Activated CD4-positive, alpha-beta T cell treated with anti-CD3 and anti-CD28 coated beads, Interleukin-2, amount 10 ng/mL, durations not matched to agents 7 days and 5 days (primary cell): ENCODE results near the gene PRRT1B. TPM values are rescaled to one million over a fixed set of nuclear protein-coding genes. Genes with fewer than 3 reads are reported as not detected.

Source experiments
- CTCF ChIA-PET: fragments of 350-600 bp; sonication (Branson Sonifier 250); formaldehyde crosslinking; loops from one replicate; lab custom pipeline; 2021; ENCODE audit warnings: antibody characterized with exemption; lab: Charles Lee
- POLR2A ChIA-PET: fragments of 350-600 bp; sonication (Branson Sonifier 250); formaldehyde crosslinking; loops from one replicate; lab custom pipeline; 2021; ENCODE audit warnings: antibody characterized with exemption; lab: Charles Lee
- DNase-seq: peaks from one replicate; pipeline ENCODE4 v3.0.0-alpha.2; 2020
- H3K27ac Mint-ChIP-seq: one replicate; pipeline ENCODE4 v1.8.0; 2021; ENCODE audit warnings: mild to moderate bottlenecking, moderate library complexity, mixed read lengths
- H3K27me3 Mint-ChIP-seq: one replicate; pipeline ENCODE4 v1.8.0; 2021; ENCODE audit warnings: mixed read lengths
- H3K36me3 Mint-ChIP-seq: one replicate; pipeline ENCODE4 v1.8.0; 2021; ENCODE audit warnings: low read depth, mixed read lengths
- H3K4me1 Mint-ChIP-seq: one replicate; pipeline ENCODE4 v1.8.0; 2021; ENCODE audit warnings: mixed read lengths
- H3K4me3 Mint-ChIP-seq: one replicate; pipeline ENCODE4 v1.8.0; 2021; ENCODE audit warnings: mild to moderate bottlenecking, moderate library complexity, mixed read lengths
- H3K9me3 Mint-ChIP-seq: one replicate; pipeline ENCODE4 v1.8.0; 2021; ENCODE audit warnings: mixed read lengths
- total RNA-seq, 2 experiments: library from RNA; stranded (reverse); gene quantifications; one replicate each; pipeline ENCODE4 v1.2.3, GENCODE V29; 2021

PRRT1B gene
- total RNA-seq, 2 experiments from 2014 or later, result not detected

GRCh38 chr9:131590449-131590848, 45.1 kb downstream of the PRRT1B start:
- Mint-ChIP-seq H3K4me1 (peaks cover 49% of the 10 kb centered on the region), H3K9me3 (no peaks in the 10 kb centered on the region), H3K36me3 (peaks cover 19% of the 10 kb centered on the region), H3K27ac (peak overlapping the region; percentile 82), H3K4me3 (peak overlapping the region; percentile 28), H3K27me3 (no peaks in the 10 kb centered on the region)
- ChIA-PET POLR2A (no interaction called here), CTCF (interaction anchor here (0.6 to 4.2 kb wide), 10 partner anchors 11 to 163 kb away, joined by 4 to 62 read pairs (median 8); partner anchors contain the start of gene RAPGEF1)
- DNase-seq, result peak; percentile 50

GRCh38 chr9:131590907-131591844, 45.9 kb downstream of the PRRT1B start:
- no peak overlapping the region for H3K4me3 Mint-ChIP-seq
- DNase-seq, result peak; percentile 81
- no peaks in the 10 kb centered on the region for H3K9me3 Mint-ChIP-seq
- H3K27ac Mint-ChIP-seq, result peak overlapping the region; percentile 82
- peaks cover 42% of the 10 kb centered on the region for H3K4me1 Mint-ChIP-seq
- ChIA-PET CTCF (interaction anchor here (0.5 to 4.2 kb wide), 22 partner anchors 9 to 453 kb away, joined by 3 to 62 read pairs (median 4); partner anchors contain the start of gene RAPGEF1), POLR2A (no interaction called here)
- no peaks in the 10 kb centered on the region for H3K27me3 Mint-ChIP-seq
- peaks cover 20% of the 10 kb centered on the region for H3K36me3 Mint-ChIP-seq

GRCh38 chr9:131591845-131592208, 46.5 kb downstream of the PRRT1B start:
- CTCF ChIA-PET, result interaction anchor here (0.5 to 4.2 kb wide), 20 partner anchors 8 to 454 kb away, joined by 3 to 62 read pairs (median 4); partner anchors contain the start of gene RAPGEF1

GRCh38 chr9:131593091-131593820, 47.9 kb downstream of the PRRT1B start:
- Mint-ChIP-seq H3K27me3 (no peaks in the 10 kb centered on the region), H3K4me3 (no peak overlapping the region), H3K36me3 (peaks cover 23% of the 10 kb centered on the region), H3K9me3 (no peaks in the 10 kb centered on the region), H3K27ac (peak overlapping the region; percentile 58), H3K4me1 (peaks cover 28% of the 10 kb centered on the region)
- POLR2A ChIA-PET, result no interaction called here
- CTCF ChIA-PET, result interaction anchor here (0.7 to 4.2 kb wide), 4 partner anchors 20 to 162 kb away, joined by 3 to 62 read pairs (median 10); partner anchors contain the start of gene RAPGEF1
- no peak for DNase-seq

More at GRCh38 chr9:131591845-131592208, 46.5 kb downstream of the PRRT1B start:
- H3K4me3 Mint-ChIP-seq, result no peak overlapping the region
- H3K9me3 Mint-ChIP-seq, result no peaks in the 10 kb centered on the region
- POLR2A ChIA-PET, result no interaction called here
- H3K27ac Mint-ChIP-seq, result peak overlapping the region; percentile 37
- DNase-seq, result no peak
- H3K27me3 Mint-ChIP-seq, result no peaks in the 10 kb centered on the region
- H3K36me3 Mint-ChIP-seq, result peaks cover 22% of the 10 kb centered on the region
- H3K4me1 Mint-ChIP-seq, result peaks cover 36% of the 10 kb centered on the region

GRCh38 chr9:131593936-131594665, 48.8 kb downstream of the PRRT1B start:
- CTCF ChIA-PET, result interaction anchor here (0.7 to 4.2 kb wide), 4 partner anchors 19 to 161 kb away, joined by 3 to 62 read pairs (median 4); partner anchors contain the start of gene RAPGEF1
- Mint-ChIP-seq H3K4me3 (no peak overlapping the region), H3K36me3 (peaks cover 26% of the 10 kb centered on the region), H3K9me3 (no peaks in the 10 kb centered on the region), H3K27ac (no peak overlapping the region), H3K27me3 (no peaks in the 10 kb centered on the region), H3K4me1 (peaks cover 28% of the 10 kb centered on the region)
- POLR2A ChIA-PET, result no interaction called here
- no peak for DNase-seq

GRCh38 chr9:131594906-131595665, 49.8 kb downstream of the PRRT1B start:
- Mint-ChIP-seq H3K4me1 (peaks cover 21% of the 10 kb centered on the region), H3K27ac (peak overlapping the region; percentile 66), H3K9me3 (no peaks in the 10 kb centered on the region), H3K4me3 (no peak overlapping the region), H3K36me3 (peaks cover 27% of the 10 kb centered on the region), H3K27me3 (no peaks in the 10 kb centered on the region)
- CTCF ChIA-PET, result interaction anchor here (1.0 kb wide), 1 partner anchor 141 kb away, joined by 3 read pairs; no protein-coding TSS in a partner anchor
- POLR2A ChIA-PET, result no interaction called here
- DNase-seq, result no peak

- no peaks in the 10 kb centered on the region for H3K27me3 Mint-ChIP-seq
- POLR2A ChIA-PET, result no interaction called here
Measured at GRCh38 chr9:131595696-131596429, 50.5 kb downstream of the PRRT1B start.

GRCh38 chr9:131596430-131596743, 51.1 kb downstream of the PRRT1B start:
- no peak for DNase-seq
- H3K27me3 Mint-ChIP-seq, result no peaks in the 10 kb centered on the region
- peaks cover 8% of the 10 kb centered on the region for H3K4me1 Mint-ChIP-seq
- H3K36me3 Mint-ChIP-seq, result peaks cover 31% of the 10 kb centered on the region
- ChIA-PET CTCF (interaction anchor here (1.3 kb wide), 1 partner anchor 136 kb away, joined by 3 read pairs; no protein-coding TSS in a partner anchor), POLR2A (no interaction called here)
- no peaks in the 10 kb centered on the region for H3K9me3 Mint-ChIP-seq
- no peak overlapping the region for H3K27ac Mint-ChIP-seq
- H3K4me3 Mint-ChIP-seq, result no peak overlapping the region

More at GRCh38 chr9:131595696-131596429, 50.5 kb downstream of the PRRT1B start:
- Mint-ChIP-seq H3K27ac (no peak overlapping the region), H3K36me3 (peaks cover 28% of the 10 kb centered on the region), H3K4me1 (peaks cover 13% of the 10 kb centered on the region), H3K9me3 (no peaks in the 10 kb centered on the region), H3K4me3 (no peak overlapping the region)
- no peak for DNase-seq
- CTCF ChIA-PET, result interaction anchor here (1.3 kb wide), 1 partner anchor 136 kb away, joined by 3 read pairs; no protein-coding TSS in a partner anchor

GRCh38 chr9:131597246-131597645, 51.9 kb downstream of the PRRT1B start:
- Mint-ChIP-seq H3K27me3 (no peaks in the 10 kb centered on the region), H3K9me3 (no peaks in the 10 kb centered on the region), H3K36me3 (peaks cover 32% of the 10 kb centered on the region), H3K27ac (no peak overlapping the region), H3K4me1 (no peaks in the 10 kb centered on the region), H3K4me3 (no peak overlapping the region)
- ChIA-PET CTCF (interaction anchor here (1.9 kb wide), 1 partner anchor 143 kb away, joined by 6 read pairs; no protein-coding TSS in a partner anchor), POLR2A (no interaction called here)
- DNase-seq, result no peak

GRCh38 chr9:131598121-131598520, 52.8 kb downstream of the PRRT1B start:
- Mint-ChIP-seq H3K27ac (no peak overlapping the region), H3K4me1 (no peaks in the 10 kb centered on the region), H3K9me3 (no peaks in the 10 kb centered on the region), H3K36me3 (peaks cover 36% of the 10 kb centered on the region), H3K27me3 (no peaks in the 10 kb centered on the region), H3K4me3 (no peak overlapping the region)
- ChIA-PET POLR2A (no interaction called here), CTCF (interaction anchor here (1.0 to 1.9 kb wide), 3 partner anchors 31 to 396 kb away, joined by 3 to 6 read pairs (median 6); no protein-coding TSS in a partner anchor)
- DNase-seq, result no peak

- Mint-ChIP-seq H3K27ac (peak overlapping the region; percentile 20), H3K4me1 (no peaks in the 10 kb centered on the region), H3K4me3 (no peak overlapping the region), H3K9me3 (no peaks in the 10 kb centered on the region), H3K27me3 (no peaks in the 10 kb centered on the region), H3K36me3 (peaks cover 49% of the 10 kb centered on the region)
- POLR2A ChIA-PET, result interaction anchor here (0.7 kb wide), 1 partner anchor 107 kb away, joined by 3 read pairs; no protein-coding TSS in a partner anchor
- DNase-seq, result no peak
- CTCF ChIA-PET, result interaction anchor here (2.0 to 3.8 kb wide), 4 partner anchors 11 to 139 kb away, joined by 5 to 21 read pairs (median 12); no protein-coding TSS in a partner anchor
Measured at GRCh38 chr9:131601683-131602181, 56.4 kb downstream of the PRRT1B start.
